HCT116 (cell line): ENCODE results near the gene CPS1.

Experiments used
- EZH2 ChIP-seq: fragments of 200-600 bp; sonication (generic); IDR thresholded peaks from 2 replicates; pipeline ENCODE4 v1.6.1; 2017; ENCODE audit warnings: antibody characterized with exemption, mixed run types
- TF ChIP-seq, protein P1 (sequence below), 3 experiments: fragments of 200-600 bp in 1 of 3; sonication (generic) in 1 of 3; IDR thresholded peaks in 2 of 3; conservative IDR thresholded peaks in 1 of 3; 2 replicates each; pipeline ENCODE4 v1.5.1; 2012 to 2017; ENCODE audit warnings: low read depth in 2 of 3, low read length in 2 of 3, antibody characterized with exemption in 1 of 3, borderline replicate concordance in 1 of 3, control low read depth in 1 of 3, mild to moderate bottlenecking in 1 of 3, mixed read lengths in 1 of 3, mixed run types in 1 of 3, moderate library complexity in 1 of 3; ENCODE audit not compliant: insufficient read depth in 1 of 3

- no peak for TF ChIP-seq EZH2
- TF ChIP-seq, protein P1, sequence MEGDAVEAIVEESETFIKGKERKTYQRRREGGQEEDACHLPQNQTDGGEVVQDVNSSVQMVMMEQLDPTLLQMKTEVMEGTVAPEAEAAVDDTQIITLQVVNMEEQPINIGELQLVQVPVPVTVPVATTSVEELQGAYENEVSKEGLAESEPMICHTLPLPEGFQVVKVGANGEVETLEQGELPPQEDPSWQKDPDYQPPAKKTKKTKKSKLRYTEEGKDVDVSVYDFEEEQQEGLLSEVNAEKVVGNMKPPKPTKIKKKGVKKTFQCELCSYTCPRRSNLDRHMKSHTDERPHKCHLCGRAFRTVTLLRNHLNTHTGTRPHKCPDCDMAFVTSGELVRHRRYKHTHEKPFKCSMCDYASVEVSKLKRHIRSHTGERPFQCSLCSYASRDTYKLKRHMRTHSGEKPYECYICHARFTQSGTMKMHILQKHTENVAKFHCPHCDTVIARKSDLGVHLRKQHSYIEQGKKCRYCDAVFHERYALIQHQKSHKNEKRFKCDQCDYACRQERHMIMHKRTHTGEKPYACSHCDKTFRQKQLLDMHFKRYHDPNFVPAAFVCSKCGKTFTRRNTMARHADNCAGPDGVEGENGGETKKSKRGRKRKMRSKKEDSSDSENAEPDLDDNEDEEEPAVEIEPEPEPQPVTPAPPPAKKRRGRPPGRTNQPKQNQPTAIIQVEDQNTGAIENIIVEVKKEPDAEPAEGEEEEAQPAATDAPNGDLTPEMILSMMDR (IDR thresholded peaks at IDR 0.05 in 2 of 3, conservative IDR thresholded peaks at IDR 0.05 in 1 of 3; ENCODE audit: borderline replicate concordance in 1 of 3, insufficient read depth in 1 of 3, low read depth in 2 of 3, low read length in 2 of 3): no peak
Measured at GRCh38 chr2:210523650-210524289, 32.6 kb upstream of the CPS1 start.
